ENCODE measurements around the gene UBE2M.

- TF ChIP-seq CTCF (conservative IDR thresholded peaks at IDR 0.05 in 1 of 2, IDR thresholded peaks at IDR 0.05 in 1 of 2; ENCODE audit: extremely low read depth in 1 of 2, insufficient read depth in 1 of 2, low read depth in 1 of 2, low read length in 2 of 2) (peak in 1 of 2 donors; percentile 20), EZH2 (IDR thresholded peaks at IDR 0.05; ENCODE audit: borderline replicate concordance, low read length) (no peak)
These were observed 41.2 kb downstream of the UBE2M start for GRCh38 chr19:58516964-58517833.
